Ectodermal cell (in vitro differentiated cells): ENCODE data around the gene PDCD6IP.

Experiments
- H3K27ac ChIP-seq: 2 replicates; pipeline ENCODE4 v1.7.0; 2013; ENCODE audit warnings: mild to moderate bottlenecking, low read depth, low read length; ENCODE audit not compliant: insufficient read depth, poor library complexity, severe bottlenecking
- H3K27me3 ChIP-seq: 2 replicates; pipeline ENCODE4 v1.7.0; 2013; ENCODE audit warnings: mild to moderate bottlenecking, low read length; ENCODE audit not compliant: insufficient read depth, control insufficient read depth, poor library complexity, severe bottlenecking
- H3K36me3 ChIP-seq: one replicate; pipeline ENCODE4 v1.7.0; 2013; ENCODE audit warnings: low read length; ENCODE audit not compliant: control insufficient read depth, insufficient read depth
- H3K4me1 ChIP-seq: one replicate; pipeline ENCODE4 v1.7.0; 2013; ENCODE audit warnings: low read length; ENCODE audit not compliant: control insufficient read depth, insufficient read depth
- H3K4me3 ChIP-seq: 2 replicates; pipeline ENCODE4 v1.7.0; 2013; ENCODE audit warnings: low read depth, low read length, control low read depth; ENCODE audit not compliant: insufficient read depth
- H3K9me3 ChIP-seq: 2 replicates; pipeline ENCODE4 v1.7.0; 2013; ENCODE audit warnings: mild to moderate bottlenecking, low read length, moderate library complexity; ENCODE audit not compliant: control insufficient read depth
- WGBS, 2 experiments: methylation state at CpG; one replicate each; pipeline ENCODE4 v1.1.7; 2013; ENCODE audit warnings: missing lambda C conversion rate in 2 of 2; 5-methylcytosine and 5-hydroxymethylcytosine counted together

The PDCD6IP gene

GRCh38 chr3:33869977-33870376 lies 71.5 kb downstream of the PDCD6IP start:
- Histone ChIP-seq H3K4me3 (no peak overlapping the region), H3K36me3 (peaks cover 4% of the 10 kb centered on the region), H3K27ac (no peak overlapping the region), H3K27me3 (no peaks in the 10 kb centered on the region), H3K9me3 (no peaks in the 10 kb centered on the region), H3K4me1 (no peaks in the 10 kb centered on the region)
- WGBS, 2 experiments = 90 to 95% methylated on average over 7 of the region's 7 CpGs

- H3K9me3 ChIP-seq = no peaks in the 10 kb centered on the region
- no peaks in the 10 kb centered on the region for H3K27me3 ChIP-seq
- no peak overlapping the region for H3K27ac ChIP-seq
- H3K4me3 ChIP-seq = no peak overlapping the region
- no peaks in the 10 kb centered on the region for H3K4me1 ChIP-seq
- H3K36me3 ChIP-seq = no peaks in the 10 kb centered on the region
- WGBS, 2 experiments = no CpG with 5 or more reads among the region's 1 CpG
Measured at GRCh38 chr3:33874815-33875214, 76.4 kb downstream of the PDCD6IP start.

- Histone ChIP-seq H3K4me3 (no peak overlapping the region), H3K36me3 (no peaks in the 10 kb centered on the region), H3K4me1 (no peaks in the 10 kb centered on the region), H3K27me3 (no peaks in the 10 kb centered on the region), H3K9me3 (no peaks in the 10 kb centered on the region), H3K27ac (no peak overlapping the region)
Measured at GRCh38 chr3:33875680-33876079, 77.2 kb downstream of the PDCD6IP start.

GRCh38 chr3:33877187-33877586 lies 78.8 kb downstream of the PDCD6IP start:
- Histone ChIP-seq H3K9me3 (no peaks in the 10 kb centered on the region), H3K27ac (no peak overlapping the region), H3K4me1 (no peaks in the 10 kb centered on the region), H3K27me3 (no peaks in the 10 kb centered on the region), H3K36me3 (no peaks in the 10 kb centered on the region), H3K4me3 (no peak overlapping the region)
- WGBS, 2 experiments = 87 to 95% methylated on average over 2 to 3 of the region's 3 CpGs

- Histone ChIP-seq H3K4me3 (no peak overlapping the region), H3K27me3 (no peaks in the 10 kb centered on the region), H3K27ac (no peak overlapping the region), H3K9me3 (no peaks in the 10 kb centered on the region), H3K36me3 (no peaks in the 10 kb centered on the region), H3K4me1 (no peaks in the 10 kb centered on the region)
- 76 to 86% methylated on average over 2 of the region's 2 CpGs for WGBS, 2 experiments
Measured at GRCh38 chr3:33879540-33879939, 81.1 kb downstream of the PDCD6IP start.

GRCh38 chr3:33881156-33882064 lies 83.0 kb downstream of the PDCD6IP start:
- H3K4me1 ChIP-seq = no peaks in the 10 kb centered on the region
- no peak overlapping the region for H3K4me3 ChIP-seq
- WGBS, 2 experiments = 95% methylated on average over 14 of the region's 14 CpGs
- H3K36me3 ChIP-seq = no peaks in the 10 kb centered on the region
- no peaks in the 10 kb centered on the region for H3K27me3 ChIP-seq
- no peaks in the 10 kb centered on the region for H3K9me3 ChIP-seq
- H3K27ac ChIP-seq = no peak overlapping the region

GRCh38 chr3:33882296-33882695 lies 83.9 kb downstream of the PDCD6IP start:
- Histone ChIP-seq H3K4me3 (no peak overlapping the region), H3K4me1 (no peaks in the 10 kb centered on the region), H3K36me3 (no peaks in the 10 kb centered on the region), H3K27ac (no peak overlapping the region), H3K27me3 (no peaks in the 10 kb centered on the region), H3K9me3 (no peaks in the 10 kb centered on the region)
- WGBS, 2 experiments = 85 to 93% methylated on average over 6 of the region's 6 CpGs

- no peaks in the 10 kb centered on the region for H3K9me3 ChIP-seq
- H3K4me3 ChIP-seq = no peak overlapping the region
- WGBS, 2 experiments = 28 to 37% methylated on average over 6 of the region's 6 CpGs
- no peak overlapping the region for H3K27ac ChIP-seq
- no peaks in the 10 kb centered on the region for H3K27me3 ChIP-seq
- H3K36me3 ChIP-seq = no peaks in the 10 kb centered on the region
- H3K4me1 ChIP-seq = no peaks in the 10 kb centered on the region
Measured at GRCh38 chr3:33883538-33883950, 85.1 kb downstream of the PDCD6IP start.

GRCh38 chr3:33883951-33884561 lies 85.6 kb downstream of the PDCD6IP start:
- Histone ChIP-seq H3K4me1 (no peaks in the 10 kb centered on the region), H3K27me3 (no peaks in the 10 kb centered on the region), H3K27ac (no peak overlapping the region), H3K9me3 (no peaks in the 10 kb centered on the region), H3K4me3 (no peak overlapping the region), H3K36me3 (no peaks in the 10 kb centered on the region)
- 86 to 89% methylated on average over 12 of the region's 12 CpGs for WGBS, 2 experiments

GRCh38 chr3:33884701-33885100 lies 86.3 kb downstream of the PDCD6IP start:
- WGBS, 2 experiments = 91% methylated on average over 5 of the region's 5 CpGs

More at GRCh38 chr3:33884701-33885100, 86.3 kb downstream of the PDCD6IP start:
- H3K9me3 ChIP-seq = no peaks in the 10 kb centered on the region
- no peak overlapping the region for H3K27ac ChIP-seq
- H3K27me3 ChIP-seq = no peaks in the 10 kb centered on the region
- no peaks in the 10 kb centered on the region for H3K4me1 ChIP-seq
- no peak overlapping the region for H3K4me3 ChIP-seq
- no peaks in the 10 kb centered on the region for H3K36me3 ChIP-seq
